NCI-H1694 (cell line): ENCODE data around the gene ADSS1.

Experiments used
- DNase-seq: peaks from one replicate; lab custom pipeline; 2025; lab: John Stamatoyannopoulos, UW

ADSS1 gene

DNA sequence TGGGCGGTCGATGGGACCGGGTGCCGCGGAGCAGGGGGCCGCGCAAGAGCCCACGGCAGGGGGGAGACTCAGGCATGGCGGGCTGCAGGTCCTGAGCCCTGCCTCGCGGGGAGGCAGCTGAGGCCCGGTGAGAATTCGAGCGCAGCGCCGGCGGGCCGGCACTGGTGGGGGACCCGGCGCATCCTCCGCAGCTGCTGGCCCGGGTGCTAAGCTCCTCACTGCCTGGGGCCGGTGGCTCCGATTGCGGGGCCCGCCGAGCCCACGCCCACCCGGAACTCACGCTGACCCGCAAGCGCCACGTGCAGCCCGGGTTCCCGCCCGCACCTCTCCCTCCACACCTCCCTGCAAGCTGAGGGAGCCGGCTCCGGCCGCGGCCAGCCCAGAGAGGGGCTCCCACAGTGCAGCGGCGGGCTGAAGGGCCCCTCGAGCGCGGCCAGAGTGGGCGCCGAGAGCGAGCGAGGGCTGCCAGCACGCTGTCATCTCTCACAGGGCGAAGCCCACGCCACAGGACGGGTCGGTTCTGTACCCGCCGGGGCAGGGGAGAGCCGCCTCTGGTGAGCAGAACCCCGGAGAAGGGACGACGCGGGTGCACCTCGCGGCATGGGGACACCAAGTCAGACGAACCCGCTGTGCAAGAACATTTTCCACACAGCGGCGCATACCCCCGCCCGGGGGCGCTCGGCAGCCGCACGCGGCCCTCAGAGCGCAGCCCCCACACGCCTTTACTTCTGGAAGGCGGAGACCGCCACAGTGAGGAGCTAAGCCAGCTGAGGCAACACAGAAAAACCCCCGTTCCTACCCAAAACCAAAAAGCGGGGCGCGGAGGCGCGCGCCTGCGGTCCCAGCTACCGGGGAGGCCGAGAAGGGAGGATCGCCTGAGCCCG is 27.8 kb downstream of the ADSS1 start:
- DNase-seq: no peak

DNA sequence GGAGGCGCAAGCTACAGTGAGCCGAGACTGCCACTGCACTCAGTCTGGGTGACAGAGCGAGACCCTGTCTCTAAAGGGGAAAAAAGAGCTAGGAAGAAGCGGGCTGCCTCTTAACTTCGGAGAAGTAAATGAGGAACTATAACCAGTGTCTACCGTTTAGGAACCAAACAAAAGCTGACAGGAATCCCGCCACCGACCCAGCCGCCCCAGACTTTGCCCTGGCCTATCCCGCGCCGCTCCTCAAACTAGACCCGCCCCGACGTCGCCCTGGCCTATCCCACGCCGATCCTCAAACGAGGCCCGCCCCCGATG is 28.4 kb downstream of the ADSS1 start:
- DNase-seq: no peak

DNA sequence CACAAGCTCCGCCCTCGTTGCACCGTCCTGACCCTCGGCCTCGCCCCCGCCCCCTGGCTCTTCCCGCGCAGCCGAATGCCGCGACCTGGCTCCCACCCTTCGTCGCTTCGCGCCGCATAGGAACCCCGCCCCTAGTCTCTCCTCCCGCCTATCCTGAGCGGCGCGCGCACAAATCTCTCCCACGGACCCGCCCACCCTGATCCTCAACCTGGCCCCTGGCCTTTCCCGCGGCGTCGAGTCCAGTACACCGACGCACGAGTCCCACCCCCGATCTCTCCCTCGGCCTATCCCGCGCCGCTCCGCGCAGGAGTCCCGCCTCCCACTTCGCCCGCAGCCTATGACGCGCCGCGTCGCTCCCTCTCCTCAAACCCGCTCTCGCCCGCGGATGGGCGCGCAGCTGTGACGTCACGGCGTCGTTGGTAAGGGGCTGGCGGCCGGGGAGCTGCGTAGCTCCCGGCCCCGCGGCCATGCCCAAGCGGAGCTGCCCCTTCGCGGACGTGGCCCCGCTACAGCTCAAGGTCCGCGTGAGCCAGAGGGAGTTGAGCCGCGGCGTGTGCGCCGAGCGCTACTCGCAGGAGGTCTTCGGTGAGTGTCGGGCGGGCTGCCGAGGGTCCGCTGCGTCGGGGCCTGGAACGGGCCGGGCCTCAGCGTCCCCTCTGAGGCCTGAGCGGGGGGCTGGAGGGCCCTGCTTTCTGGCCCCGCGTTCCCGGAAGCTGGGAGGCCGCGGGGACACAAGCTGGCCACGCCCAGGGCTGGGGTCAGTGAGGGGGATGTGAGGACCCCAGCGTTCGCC is 28.9 kb downstream of the ADSS1 start, which contains the start of gene SIVA1:
Gene SIVA1 (plus strand): TSS at position 413 of the 793 bp plus-strand sequence. CDS start 55 bp downstream, at position 468.
- peak; percentile 100 for DNase-seq

DNA sequence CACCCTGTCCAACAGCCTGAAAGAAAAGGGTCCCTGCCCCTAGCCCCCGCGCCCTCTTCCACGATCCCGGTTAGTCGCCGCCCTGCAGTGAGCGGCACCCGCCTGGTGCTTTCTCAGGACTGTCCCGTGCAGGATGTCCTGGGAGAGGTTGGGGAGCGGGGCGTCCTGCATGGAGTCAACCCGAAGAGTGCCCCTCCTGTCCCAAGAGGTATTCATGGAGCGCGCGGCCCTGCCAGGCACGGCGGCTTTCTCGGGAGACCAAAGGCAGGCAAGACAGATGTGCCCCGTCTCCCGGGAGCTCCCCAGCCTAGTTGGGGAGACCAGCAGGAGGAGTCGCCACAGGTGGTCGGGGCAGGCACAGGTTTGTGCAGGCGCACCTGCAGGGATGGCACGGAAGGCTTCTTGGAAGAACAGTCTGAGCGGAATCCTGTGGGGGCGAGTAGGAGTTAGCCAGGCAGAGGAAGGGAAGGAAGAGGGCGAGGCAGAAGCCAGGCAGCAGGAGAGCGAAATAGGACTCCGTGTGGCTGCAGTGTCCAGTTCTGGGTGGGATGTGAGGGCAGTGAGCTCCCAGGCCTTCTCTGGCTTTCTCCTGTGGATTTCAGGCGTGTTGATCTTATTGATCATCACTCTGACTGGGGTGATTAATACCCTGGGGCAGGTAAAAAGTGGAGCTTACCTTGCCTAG is 29.6 kb downstream of the ADSS1 start:
- no peak for DNase-seq

DNA sequence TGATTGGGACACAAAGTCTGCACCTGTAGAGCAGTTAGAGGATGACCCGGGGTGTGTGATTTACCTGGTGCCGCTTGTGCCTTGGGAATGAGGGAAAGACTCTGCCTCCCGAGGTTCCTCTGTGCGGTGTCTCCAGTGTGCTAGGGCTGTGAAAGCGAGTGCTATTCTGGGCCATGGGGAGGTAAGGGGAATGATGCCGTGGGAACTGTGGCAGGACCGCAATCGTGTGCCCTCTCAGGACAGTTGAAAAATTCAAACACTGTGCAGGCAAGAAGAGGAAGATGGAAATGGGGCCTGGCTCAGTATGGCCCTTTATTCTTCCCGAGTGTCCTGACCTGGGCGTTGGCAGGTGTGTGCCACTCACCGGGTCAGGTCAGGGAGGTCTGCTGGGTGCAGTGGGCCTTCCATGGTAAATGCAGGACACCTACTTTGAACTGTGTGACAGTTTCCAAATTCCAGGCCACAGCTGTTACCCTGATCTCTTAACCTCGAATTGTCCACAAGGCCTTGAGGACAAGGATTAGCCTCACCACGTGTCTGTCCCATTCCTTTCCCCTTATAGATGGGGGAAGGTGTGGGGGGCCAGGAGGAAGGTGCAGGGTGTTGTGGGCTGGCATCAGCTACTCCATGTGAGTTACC is 30.3 kb downstream of the ADSS1 start:
- DNase-seq: no peak

DNA sequence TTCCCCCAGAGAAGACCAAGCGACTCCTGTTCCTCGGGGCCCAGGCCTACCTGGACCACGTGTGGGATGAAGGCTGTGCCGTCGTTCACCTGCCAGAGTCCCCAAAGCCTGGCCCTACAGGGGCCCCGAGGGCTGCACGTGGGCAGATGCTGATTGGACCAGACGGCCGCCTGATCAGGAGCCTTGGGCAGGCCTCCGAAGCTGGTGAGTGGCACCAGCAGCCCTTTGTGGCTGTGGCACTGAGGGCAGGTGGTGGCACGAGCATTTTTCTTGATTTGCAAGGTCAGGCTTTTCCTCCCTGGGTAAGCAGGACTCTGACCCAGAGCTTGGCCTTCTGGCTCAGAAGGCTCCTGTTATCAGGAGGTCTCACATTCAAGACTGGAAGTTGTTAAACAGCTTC is 31.6 kb downstream of the ADSS1 start:
- DNase-seq: no peak

DNA sequence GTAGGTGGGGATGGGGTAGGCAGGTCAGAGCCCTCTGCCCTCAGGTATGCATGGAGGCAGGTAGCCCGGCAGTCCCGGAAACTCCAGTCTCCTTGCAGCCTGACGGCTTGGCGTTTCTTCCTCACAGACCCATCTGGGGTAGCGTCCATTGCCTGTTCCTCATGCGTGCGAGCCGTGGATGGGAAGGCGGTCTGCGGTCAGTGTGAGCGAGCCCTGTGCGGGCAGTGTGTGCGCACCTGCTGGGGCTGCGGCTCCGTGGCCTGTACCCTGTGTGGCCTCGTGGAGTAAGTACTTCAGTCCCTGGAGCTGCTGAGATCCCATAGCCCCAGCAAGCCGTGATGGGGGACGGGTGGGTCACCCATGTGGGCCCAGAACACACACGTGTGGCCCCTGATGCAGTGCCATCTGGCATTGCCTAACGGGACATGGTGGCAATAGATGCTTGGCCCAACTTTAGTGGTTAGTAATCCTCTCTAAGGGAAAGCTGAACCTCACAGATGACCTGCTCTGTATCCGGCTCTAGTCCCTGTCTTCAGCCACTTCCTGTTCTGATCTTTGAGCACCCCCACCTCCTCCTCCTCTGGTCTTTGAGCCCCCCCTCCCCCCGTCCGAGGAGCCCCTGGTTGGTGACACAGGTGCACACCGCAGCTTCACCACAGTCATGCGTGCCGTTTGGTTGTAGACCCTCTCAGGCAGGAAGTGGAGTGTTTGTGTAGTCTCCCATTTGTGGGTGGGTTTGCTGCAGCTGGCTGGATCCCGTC is 32.6 kb downstream of the ADSS1 start:
- no peak for DNase-seq

DNA sequence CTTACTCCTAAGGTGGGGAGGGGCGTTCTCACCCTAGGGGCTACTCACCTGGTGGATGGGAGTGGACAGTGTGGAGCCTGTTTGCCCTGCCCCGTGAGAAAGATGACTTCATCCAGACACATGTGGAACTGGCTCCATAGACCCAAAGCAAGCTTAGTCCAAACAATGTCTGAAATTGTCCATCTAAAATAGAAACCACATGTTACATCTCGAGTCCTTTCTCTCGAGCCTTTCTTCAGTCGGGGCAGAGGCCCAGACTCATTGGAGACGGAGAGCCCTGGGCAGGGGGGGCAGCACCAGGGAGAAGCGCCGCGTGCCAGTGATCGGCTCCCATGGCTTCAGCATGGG is 33.2 kb downstream of the ADSS1 start:
- no peak for DNase-seq

DNA sequence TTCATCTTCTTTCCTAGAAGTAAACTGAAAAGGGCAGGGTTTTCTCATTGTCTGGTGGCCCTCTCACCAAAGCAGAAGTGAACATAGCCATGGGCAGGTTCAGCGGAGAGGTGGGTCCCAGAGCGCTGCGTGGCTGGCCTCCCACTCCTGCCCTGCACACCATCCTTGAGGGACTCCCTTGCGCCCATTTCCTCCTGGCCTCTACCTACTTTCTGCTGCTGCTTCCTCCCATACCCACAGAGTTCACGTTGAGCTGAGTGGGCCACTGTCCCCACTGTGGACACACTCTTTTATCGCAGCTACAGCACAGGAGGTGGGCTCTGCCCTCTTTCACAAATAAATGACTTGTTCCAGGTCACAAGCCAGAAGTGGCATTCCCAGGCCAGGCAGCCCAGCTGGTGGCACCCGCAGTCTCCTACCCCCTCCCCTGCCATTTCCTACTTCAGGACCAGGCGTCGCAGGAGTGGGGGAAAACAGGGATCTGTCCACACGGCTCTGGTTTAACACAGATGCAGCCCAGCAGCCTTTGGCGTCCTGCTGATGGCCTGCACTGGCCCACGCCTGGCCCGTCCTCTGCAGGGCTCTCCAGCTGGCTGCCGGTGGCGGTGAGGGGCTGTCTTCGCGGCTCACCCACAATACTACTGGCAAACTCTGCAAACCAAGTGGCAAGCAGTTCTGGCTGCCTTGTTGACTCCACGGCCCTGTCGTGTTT is 33.8 kb downstream of the ADSS1 start:
- DNase-seq: no peak

DNA sequence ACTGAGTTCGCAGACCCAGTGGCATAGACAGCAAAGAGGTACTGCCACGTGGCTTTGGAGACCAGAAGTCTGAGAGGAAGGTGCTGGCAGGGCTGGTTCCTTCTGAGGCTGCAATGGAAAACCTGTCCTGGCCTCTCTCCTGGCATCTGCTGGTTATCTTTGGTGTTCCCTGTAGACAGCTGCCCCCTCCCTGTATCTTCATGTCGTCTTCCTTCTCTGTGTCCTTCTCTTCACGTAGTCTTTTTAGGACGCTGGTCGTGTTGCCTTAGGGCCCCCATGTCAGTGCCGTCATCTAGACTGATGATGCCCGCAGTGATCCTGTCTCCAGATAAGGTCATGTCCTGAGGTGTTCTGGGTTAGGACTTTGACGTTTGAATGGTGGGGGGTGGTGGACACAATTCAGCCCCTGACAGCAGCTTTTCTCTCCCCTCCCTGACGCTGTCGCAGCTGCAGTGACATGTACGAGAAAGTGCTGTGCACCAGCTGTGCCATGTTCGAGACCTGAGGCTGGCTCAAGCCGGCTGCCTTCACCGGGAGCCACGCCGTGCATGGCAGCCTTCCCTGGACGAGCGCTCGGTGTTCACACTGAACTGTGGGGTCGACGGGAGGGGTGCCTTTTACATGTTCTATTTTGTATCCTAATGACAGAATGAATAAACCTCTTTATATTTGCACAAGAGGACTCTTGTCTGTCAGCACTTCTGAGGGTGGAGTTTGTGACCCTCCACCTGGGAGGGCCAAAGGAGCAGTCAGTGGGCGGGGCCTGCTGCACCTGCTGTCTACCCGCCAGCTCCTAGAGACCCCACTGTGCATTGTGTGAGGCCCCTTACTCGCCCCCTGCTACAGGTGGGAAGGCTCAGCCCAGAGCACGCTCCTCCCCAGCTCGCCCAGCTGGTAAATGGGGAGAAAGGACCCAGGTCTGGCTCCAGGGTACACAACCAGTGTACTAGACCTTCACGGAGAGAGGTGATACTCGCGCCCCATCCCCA is 35.2 kb downstream of the ADSS1 start:
- DNase-seq: no peak

DNA sequence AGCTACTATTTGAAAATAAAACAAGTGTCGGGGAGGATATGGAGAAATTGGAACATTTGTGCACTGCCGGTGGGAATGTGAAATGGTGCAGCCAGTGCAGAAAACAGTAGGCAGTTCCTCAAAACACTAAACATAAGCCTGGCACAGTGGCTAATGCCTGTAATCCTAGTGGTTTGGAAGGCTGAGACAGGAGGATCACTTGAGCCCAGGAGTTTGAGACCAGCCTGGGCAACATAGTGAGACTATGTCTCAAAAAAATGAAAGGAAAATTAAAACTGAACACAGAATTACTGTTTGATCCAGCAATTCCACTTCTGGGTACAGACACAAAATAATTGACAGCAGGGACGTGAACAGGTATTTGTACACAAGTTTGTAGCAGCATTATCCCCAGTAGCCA is 41.5 kb downstream of the ADSS1 start:
- no peak for DNase-seq

DNA sequence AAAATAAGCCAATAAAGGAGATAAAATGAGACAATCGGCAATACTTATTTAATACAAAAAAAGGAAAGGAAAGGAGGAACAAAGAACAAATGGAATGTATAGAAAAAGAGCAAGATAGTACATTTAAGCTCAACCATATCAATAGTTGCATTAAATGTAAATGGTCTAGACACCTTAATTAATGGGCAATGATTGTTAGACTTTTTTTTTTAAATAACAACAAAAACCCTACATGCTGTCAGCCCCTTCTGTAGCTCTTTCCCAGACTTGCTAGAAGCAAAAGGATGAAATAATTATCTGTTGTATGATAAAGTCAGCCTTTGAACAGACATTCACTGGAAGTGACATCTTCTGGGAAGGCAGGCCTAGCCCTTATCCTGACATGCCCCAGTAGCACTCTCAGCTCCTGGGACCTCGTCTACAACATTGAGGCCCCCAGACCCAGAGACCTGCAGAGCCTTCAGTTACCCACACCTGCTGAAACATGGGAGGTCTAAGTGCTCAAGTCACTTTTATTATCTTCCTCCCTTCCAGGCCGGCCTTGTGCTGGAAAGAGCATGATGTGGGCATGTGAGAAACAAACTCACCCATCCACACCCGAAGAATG is 42.3 kb downstream of the ADSS1 start:
- no peak for DNase-seq

DNA sequence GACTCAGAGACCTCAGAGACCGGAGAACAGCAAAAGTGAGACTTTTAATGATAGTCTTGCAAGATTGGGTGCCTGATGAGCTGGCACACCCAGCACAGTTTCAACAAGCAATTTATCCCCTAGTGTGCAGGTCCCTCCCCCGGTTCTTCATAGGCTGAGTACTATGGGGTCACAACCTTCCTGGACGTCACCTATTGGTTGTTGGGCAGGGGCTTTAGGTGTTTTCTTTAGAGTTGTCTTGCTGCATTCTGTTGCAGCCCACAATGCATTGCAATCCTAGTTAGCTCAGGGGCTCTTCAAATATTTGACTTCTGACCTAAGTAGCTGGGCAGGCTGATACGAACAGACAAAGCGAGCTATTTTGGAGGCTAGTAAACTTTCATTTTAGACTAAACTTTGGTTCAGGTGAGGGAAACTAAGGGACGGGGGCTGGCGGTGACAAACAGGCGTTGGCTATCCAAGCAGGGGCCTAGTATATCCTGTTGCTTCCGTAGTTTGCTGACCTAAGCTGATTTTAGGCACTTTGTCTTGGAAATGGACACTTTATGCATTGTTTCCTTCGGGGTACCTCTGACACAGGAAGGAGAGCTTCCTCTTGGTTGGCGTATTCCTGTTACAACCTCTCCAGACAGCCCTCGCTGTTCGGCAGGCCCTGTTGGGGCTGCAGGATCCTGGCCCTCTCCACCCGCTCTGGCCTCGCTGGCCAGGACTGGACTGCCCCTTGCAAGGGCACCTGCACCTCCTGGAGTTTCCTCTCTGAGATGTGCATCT is 43.0 kb downstream of the ADSS1 start:
- DNase-seq: no peak

DNA sequence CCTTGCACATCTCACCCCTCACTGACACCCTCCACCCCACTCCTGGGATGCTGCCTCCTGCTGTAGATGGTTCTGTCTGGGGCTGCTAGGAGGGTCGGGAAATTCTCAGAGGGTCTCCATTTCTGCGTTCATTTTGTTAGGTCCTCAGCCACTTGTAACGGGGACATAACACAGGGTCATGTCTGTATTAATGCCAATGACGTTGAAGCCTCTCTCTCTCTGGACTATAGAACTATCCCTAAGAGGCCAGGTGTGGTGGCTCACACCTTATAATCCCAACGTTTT is 43.5 kb downstream of the ADSS1 start:
- DNase-seq: no peak

DNA sequence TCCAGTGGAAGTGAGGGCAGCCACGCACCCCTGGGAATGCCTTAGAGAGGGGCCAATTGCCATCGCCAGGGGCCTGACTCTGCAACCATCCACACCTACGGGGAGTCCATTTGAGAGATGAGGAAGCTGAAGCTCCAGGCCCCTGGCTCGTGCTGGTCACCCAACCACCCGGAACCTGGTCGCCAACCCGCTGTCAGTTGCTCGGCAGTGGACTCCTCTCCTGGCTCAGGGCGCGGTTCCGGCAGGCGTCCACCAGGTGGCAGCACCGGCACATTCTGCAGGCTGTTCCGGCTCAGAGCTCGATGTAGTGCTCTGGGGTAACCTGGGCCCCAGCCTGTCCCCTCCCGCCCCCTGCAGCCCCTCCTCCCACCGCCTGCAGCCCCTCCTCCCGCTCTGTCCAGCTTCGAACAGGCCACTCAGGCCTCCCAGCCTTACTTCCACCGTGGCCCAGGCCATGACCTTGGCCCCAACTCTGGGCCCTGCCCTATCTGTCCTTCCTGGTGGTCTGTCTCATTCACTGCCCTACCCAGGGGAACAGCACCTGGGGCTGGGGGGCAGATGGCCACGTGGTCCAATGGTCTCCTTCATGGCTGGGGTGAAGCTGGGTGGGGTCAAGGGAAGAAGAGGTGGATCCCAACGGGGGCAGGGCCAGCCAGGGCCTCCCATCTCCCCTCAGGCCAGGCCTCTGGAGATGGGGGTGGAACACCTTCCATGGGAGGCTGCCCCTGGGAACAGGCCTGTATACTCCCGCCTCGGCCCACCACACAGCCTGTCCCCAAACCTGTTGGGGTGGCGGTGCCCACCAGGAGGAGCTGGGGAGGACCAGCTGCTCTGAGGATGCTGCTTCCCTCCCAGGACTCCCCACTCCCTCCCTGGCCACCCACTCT is 44.7 kb downstream of the ADSS1 start:
- DNase-seq: peak; percentile 94

DNA sequence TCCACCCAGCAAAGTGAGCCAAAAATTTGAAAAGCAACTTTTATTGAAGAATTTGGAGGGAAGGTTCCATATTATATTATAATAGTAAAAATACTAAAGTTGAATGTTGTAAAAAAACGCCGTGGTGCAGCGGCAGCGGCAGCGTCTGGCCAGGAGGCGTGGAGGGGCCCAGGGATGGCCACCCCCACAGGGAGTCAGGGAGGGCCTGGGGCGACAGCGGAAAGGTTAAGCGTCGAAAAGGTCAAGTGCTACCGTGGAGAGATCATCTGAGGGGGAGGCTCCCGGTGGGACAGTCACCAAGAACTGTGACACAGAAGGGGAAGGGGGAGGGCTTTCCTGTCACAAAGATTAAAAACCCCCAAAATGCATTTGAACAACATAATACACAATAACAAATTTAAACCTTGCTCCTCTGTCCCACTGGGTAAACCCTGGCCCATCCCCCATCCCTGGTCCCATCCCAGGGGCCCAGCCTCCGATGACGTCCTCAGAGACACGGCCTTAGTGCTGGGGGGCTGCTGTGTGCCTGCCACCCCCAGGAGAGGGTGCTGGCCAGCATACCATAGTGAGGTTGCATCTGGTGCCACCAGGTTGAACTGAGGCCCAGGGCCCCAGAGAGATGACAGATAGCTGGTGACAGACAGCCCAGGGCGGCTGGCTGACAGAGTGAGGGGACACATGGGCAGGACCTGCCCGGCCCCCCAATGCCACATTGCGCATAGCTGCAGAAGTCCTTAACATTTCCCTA is 45.5 kb downstream of the ADSS1 start:
- DNase-seq: no peak

DNA sequence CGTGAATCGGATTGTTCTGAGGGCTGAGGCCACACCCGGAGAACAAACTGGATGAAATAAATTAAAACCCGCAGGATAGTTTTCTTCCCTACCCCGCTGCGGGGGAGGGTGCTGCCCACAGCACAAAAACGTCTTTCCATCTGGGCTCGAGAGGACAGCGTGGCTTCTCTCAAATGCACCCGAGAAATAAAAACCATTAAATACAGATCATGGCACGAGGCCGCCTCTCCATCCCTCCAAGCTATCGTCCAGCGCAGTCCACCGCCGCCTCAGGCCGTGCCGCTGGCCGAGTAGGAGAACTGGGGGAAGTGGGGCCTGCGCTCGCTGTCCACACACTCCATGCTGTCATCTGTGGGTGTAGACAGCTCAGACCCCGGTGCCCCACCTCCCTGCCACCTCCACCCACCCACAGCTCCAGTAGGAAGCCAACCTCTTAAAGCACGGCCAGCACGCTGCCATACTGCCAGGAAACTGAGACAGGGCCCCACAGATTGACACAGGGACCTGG is 46.1 kb downstream of the ADSS1 start:
- DNase-seq: no peak
